ENCODE results near the gene DDAH2.

Gene DDAH2

DNA sequence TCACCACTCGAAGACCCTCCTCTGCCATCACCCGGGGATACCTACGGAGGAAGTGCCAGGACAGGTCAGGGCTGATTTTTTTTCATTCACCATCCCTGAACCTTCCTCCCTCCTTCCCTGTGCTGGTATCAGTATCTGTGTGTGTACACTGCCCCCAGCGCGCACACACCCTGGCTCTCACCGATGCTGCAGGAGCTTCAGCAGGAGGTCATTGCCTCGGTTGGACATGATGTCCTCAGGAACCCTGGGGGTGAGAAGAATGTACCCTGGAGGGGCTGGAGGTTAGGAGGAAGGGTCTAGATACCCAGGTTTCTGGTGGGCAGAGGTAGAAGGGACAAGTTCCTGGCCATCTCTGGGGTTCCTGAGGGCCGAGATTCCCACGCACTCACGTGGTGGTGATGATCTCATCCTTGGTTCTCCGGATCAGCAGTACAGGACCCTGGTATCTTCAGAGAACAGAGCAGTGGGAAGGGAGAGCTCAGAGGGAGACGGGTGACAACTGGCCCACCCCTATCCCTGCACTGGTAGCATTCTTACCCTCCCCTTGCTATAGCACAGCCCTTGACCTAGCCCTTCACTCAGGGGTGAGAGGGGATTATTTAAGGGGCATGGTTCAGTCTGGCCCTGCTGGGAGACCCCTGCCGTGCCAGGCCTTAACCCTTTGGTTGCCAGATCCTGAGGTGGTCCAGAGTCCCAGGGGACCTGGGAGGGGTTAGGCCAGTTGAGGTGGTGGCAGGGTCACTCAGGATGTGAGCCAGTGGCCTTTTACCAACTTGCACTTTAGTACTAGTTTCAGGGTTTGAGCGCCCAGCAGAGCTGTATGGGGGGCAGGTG is 41.0 kb downstream of the DDAH2 start:
- no peak for DNase-seq

GRCh38 chr6:31687321-31687720 is 41.8 kb downstream of the DDAH2 start:
- no peak for DNase-seq

DNA sequence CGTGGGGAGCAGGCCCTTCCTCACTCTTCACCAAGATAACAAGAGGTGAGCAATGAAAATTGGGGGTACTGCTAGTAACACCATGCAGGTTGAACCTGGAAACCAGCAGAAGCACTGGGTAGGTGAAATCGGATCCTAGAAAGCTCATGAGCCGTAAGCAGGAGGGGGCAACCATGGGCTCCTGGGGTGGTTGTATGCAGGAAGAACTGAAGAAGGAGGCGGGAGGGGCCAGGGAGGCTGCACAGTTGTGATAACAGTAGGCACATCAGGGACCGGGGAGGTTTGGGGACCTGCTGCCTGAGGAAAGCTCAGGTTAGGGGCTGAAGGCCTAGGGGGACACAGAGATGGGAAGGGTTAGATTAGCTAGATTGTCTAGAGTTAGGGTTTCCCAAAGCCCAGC is 42.6 kb downstream of the DDAH2 start:
- no peak for DNase-seq

DNA sequence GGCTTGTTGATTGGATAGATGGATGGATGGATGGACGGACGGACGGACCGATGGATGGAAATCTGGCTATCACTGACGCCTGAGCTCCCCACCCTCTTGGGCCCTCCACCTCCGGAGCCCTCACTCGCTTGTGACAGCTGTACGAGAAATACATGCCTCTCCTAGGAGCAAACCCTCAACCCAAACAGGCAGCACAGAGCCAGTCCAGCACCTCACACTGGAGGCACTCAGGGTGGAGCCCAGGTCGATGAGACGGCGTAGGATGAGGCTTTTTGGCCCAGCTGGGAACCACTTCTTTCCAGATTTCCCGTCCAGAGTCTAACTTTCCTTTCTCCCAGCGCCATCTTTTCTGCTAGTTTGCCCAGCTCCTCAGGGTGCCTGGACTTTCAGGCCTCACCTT is 45.5 kb downstream of the DDAH2 start:
- no peak for DNase-seq

GRCh38 chr6:31681135-31681671 is 47.9 kb downstream of the DDAH2 start:
- DNase-seq: peak; percentile 69

GRCh38 chr6:31680226-31681134 is 48.6 kb downstream of the DDAH2 start, which contains the start of gene LY6G5C:
TSS of gene LY6G5C (minus strand) at chr6:31681067. CDS start at chr6:31680373, 694 bp downstream.
- peak; percentile 75 for DNase-seq

DNA sequence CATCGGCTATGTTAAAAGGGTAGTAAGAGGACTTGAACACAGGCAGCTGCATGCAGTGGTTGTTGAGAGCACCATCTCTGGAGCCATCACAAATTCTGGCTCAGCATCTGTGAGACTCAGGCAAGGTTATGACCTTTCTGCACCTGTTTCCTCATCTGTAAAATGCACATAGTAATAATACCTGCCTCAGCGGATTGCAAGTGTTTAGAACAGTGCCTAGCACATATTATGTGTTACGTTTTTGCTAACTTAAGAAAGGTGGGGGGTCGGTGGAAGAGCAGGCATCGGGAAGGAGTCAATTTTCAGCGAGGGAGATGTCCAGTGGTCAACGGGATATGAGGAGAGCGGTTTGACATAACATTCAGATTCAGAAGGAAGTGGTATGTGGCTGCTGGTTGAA is 51.1 kb downstream of the DDAH2 start:
- DNase-seq: no peak
